Muscle layer of duodenum (tissue), 2 donors: ENCODE results near the gene GRK6.

Experiments used
- H3K27ac ChIP-seq: one replicate; pipeline ENCODE4 v1.7.0; 2013; ENCODE audit warnings: mild to moderate bottlenecking, low read length
- H3K27me3 ChIP-seq: one replicate; pipeline ENCODE4 v1.7.0; 2013; ENCODE audit warnings: low read depth, mild to moderate bottlenecking, control low read depth, low read length
- H3K36me3 ChIP-seq, 2 donors: one replicate each; pipeline ENCODE4 v1.7.0; 2013; ENCODE audit warnings: low read length in 2 of 2, control low read depth in 1 of 2, mild to moderate bottlenecking in 1 of 2; ENCODE audit not compliant: insufficient read depth in 2 of 2, control insufficient read depth in 1 of 2
- H3K4me1 ChIP-seq, 2 donors: one replicate each; pipeline ENCODE4 v1.7.0; 2013; ENCODE audit warnings: low read length in 2 of 2, mild to moderate bottlenecking in 2 of 2, control low read depth in 1 of 2, moderate library complexity in 1 of 2; ENCODE audit not compliant: insufficient read depth in 2 of 2, control insufficient read depth in 1 of 2
- H3K4me3 ChIP-seq, 2 donors: one replicate each; pipeline ENCODE4 v1.7.0; 2013; ENCODE audit warnings: low read length in 2 of 2, low read depth in 1 of 2, mild to moderate bottlenecking in 1 of 2
- H3K9me3 ChIP-seq, 2 donors: one replicate each; pipeline ENCODE4 v1.7.0; 2013; ENCODE audit warnings: low read length in 2 of 2, control low read depth in 1 of 2, mild to moderate bottlenecking in 1 of 2; ENCODE audit not compliant: control insufficient read depth in 1 of 2
- donor health status: healthy.

GRK6 gene

DNA sequence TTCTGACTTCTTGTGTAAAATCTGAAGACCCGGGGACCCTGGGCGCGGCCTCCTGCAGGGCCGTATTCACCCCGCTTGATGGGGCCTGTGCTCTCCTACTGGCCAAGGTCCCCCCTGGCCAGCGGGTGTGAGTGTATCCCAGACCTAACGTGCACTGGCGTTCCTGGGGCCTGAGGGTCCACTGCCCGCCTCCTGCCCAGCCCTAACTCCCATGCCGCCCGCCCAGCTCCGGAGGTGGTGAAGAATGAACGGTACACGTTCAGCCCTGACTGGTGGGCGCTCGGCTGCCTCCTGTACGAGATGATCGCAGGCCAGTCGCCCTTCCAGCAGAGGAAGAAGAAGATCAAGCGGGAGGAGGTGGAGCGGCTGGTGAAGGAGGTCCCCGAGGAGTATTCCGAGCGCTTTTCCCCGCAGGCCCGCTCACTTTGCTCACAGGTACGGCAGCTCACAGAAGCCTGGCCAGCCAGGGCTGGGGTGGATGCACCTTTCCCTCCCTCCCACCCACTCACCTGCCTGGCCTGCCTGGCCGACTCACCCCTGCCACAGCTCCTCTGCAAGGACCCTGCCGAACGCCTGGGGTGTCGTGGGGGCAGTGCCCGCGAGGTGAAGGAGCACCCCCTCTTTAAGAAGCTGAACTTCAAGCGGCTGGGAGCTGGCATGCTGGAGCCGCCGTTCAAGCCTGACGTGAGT lies 9.5 kb downstream of the GRK6 start:
- Histone ChIP-seq H3K36me3 (peaks cover 41 to 83% of the 10 kb centered on the region in 2 donors), H3K4me3 (no peak overlapping the region), H3K27ac (no peak overlapping the region), H3K4me1 (peaks cover 0 to 3% of the 10 kb centered on the region in 2 donors), H3K27me3 (no peaks in the 10 kb centered on the region), H3K9me3 (no peaks in the 10 kb centered on the region)

DNA sequence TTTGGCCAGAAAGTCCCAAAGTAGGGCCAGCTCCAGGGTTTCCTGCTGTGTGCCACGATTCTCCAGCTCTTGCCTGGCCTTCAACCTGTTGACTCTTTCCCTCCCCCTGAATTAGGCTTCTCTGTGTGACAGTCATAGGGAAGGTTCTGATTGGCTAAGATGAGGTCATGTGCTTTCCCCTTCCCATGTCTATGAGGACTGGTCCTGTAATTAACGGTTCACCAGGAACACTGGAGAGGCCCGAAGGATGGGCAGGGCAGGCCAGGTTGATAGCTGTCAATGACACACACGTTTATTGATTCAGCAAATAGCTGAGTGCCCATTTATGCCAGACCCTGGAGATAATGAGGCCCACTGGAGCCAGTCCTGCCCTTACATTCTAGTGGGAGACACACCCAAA lies 11.1 kb downstream of the GRK6 start:
- Histone ChIP-seq H3K9me3 (no peaks in the 10 kb centered on the region), H3K4me3 (no peak overlapping the region), H3K4me1 (no peaks in the 10 kb centered on the region), H3K27me3 (no peaks in the 10 kb centered on the region), H3K36me3 (peaks cover 32 to 86% of the 10 kb centered on the region in 2 donors), H3K27ac (no peak overlapping the region)

- Histone ChIP-seq H3K9me3 (no peaks in the 10 kb centered on the region), H3K4me3 (no peak overlapping the region), H3K4me1 (no peaks in the 10 kb centered on the region), H3K27me3 (no peaks in the 10 kb centered on the region), H3K27ac (no peak overlapping the region), H3K36me3 (peaks cover 24 to 79% of the 10 kb centered on the region in 2 donors)
Observed at GRCh38 chr5:177438468-177438867, 12.0 kb downstream of the GRK6 start.

DNA sequence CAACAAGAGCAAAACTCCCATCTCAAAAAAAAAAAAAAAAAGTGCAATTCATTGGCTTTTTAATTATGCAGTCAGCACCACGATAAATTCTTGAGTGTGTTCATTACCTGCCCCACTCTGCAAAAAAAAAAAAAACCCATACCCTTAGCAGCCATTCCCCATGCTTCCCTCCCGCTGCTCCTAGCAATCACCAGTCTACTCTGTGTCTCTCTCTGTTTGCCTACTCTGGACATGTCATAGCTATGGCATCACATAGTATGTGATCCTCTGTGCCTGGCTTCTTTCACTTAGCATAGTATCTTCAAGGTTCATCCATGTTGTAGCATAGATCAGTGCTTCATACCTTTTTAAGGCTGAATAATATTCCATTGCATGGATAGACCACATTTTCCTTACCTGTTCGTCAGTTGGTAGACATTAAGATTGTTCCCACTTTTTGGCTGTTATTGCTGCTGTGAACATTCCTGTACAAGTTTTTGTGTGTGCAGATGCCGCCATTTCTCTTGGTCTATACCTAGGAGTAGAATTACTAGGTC lies 13.1 kb downstream of the GRK6 start:
- Histone ChIP-seq H3K4me3 (no peak overlapping the region), H3K27me3 (no peaks in the 10 kb centered on the region), H3K27ac (no peak overlapping the region), H3K9me3 (no peaks in the 10 kb centered on the region), H3K4me1 (no peaks in the 10 kb centered on the region), H3K36me3 (peaks cover 17 to 68% of the 10 kb centered on the region in 2 donors)

DNA sequence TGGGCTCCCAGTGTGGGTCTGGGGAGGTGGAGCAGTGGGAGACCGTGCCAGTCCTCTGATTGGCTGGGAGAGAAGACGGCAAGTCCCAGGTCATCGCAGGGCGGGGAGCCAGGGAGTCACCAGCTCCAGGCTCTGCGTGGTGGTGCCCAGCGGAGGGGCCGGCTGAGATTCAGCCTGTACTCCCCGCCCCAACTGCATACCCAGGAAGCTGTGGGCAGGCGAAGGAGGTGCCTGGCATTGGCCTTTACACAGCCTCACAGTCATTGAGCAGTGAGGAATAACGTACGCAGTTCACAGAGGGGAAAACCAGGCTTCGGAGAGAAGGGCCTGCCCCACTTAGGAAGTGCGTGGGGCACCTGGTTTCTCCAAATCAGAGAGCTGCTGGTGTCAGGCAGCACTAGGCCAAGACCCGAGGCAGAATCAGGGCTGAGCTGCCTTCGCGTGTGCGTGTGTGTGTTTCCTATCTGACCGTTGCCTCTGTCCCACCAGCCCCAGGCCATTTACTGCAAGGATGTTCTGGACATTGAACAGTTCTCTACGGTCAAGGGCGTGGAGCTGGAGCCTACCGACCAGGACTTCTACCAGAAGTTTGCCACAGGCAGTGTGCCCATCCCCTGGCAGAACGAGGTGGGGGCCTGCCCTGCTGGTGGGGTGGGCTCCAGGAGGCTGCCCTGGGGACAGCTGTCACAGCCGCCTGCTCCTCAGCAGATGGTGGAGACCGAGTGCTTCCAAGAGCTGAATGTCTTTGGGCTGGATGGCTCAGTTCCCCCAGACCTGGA lies 13.9 kb downstream of the GRK6 start:
- Histone ChIP-seq H3K4me1 (no peaks in the 10 kb centered on the region), H3K27ac (no peak overlapping the region), H3K9me3 (no peaks in the 10 kb centered on the region), H3K27me3 (no peaks in the 10 kb centered on the region), H3K4me3 (no peak overlapping the region), H3K36me3 (peaks cover 12 to 60% of the 10 kb centered on the region in 2 donors)

- H3K9me3 ChIP-seq, result no peaks in the 10 kb centered on the region
- H3K4me3 ChIP-seq, result no peak overlapping the region
- H3K36me3 ChIP-seq, result peaks cover 7 to 52% of the 10 kb centered on the region in 2 donors
- no peak overlapping the region for H3K27ac ChIP-seq
- H3K4me1 ChIP-seq, result peaks cover 3 to 8% of the 10 kb centered on the region in 2 donors
- H3K27me3 ChIP-seq, result no peaks in the 10 kb centered on the region
Observed at GRCh38 chr5:177440990-177441780, 14.7 kb downstream of the GRK6 start.

DNA sequence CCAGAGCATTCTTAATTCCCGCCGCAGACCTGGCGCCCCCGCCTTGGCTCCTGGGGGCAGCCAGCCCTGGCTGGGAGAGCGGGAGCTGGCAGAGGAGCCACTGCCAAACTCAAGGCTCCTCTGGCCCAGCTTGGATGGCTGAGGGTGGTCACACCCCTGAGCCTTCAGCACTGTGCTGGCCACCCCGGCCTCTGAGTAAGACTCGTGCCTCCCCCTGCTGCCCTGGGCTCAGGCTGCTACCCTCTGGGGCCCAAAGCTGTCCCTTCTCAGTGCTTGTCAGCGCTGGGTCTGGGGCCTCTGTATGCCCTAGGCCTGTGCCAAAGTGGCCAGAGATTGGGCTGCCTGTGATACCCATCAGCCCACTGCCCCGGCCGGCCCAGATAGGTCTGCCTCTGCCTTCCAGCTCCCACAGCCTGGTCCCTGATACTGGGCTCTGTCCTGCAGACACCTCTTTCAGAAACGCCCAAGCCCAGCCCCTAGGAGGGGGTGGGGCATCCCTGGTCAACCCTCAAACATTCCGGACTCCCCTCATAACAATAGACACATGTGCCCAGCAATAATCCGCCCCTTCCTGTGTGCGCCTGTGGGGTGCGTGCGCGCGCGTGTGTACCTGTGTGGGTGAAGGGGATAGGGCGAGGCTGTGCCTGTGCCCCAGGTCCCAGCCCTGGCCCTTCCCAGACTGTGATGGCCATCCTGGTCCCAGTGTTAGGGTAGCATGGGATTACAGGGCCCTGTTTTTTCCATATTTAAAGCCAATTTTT lies 15.8 kb downstream of the GRK6 start:
- no peak overlapping the region for H3K27ac ChIP-seq
- H3K4me3 ChIP-seq, result no peak overlapping the region
- peaks cover 4 to 16% of the 10 kb centered on the region in 2 donors for H3K4me1 ChIP-seq
- no peaks in the 10 kb centered on the region for H3K9me3 ChIP-seq
- peaks cover 6 to 46% of the 10 kb centered on the region in 2 donors for H3K36me3 ChIP-seq
- H3K27me3 ChIP-seq, result no peaks in the 10 kb centered on the region

GRCh38 chr5:177443144-177443983 lies 16.9 kb downstream of the GRK6 start:
- no peaks in the 10 kb centered on the region for H3K9me3 ChIP-seq
- no peak overlapping the region for H3K27ac ChIP-seq
- H3K4me1 ChIP-seq, result peaks cover 4 to 24% of the 10 kb centered on the region in 2 donors
- H3K4me3 ChIP-seq, result no peak overlapping the region
- peaks cover 6% of the 10 kb centered on the region for H3K27me3 ChIP-seq
- peaks cover 0 to 37% of the 10 kb centered on the region in 2 donors for H3K36me3 ChIP-seq

- H3K36me3 ChIP-seq, result peaks cover 0 to 31% of the 10 kb centered on the region in 2 donors
- no peaks in the 10 kb centered on the region for H3K9me3 ChIP-seq
- H3K27ac ChIP-seq, result no peak overlapping the region
- H3K27me3 ChIP-seq, result peaks cover 10% of the 10 kb centered on the region
- peaks cover 4 to 24% of the 10 kb centered on the region in 2 donors for H3K4me1 ChIP-seq
- no peak overlapping the region for H3K4me3 ChIP-seq
Observed at GRCh38 chr5:177444106-177445051, 17.9 kb downstream of the GRK6 start.
